SU-DHL-6 (cell line): ENCODE data around the gene KLK11.

Source experiments
- H2AFZ ChIP-seq: fragments of 200-600 bp; sonication (generic); 2 replicates; pipeline ENCODE4 v1.6.1; 2014; ENCODE audit warnings: low read depth, mild to moderate bottlenecking, moderate library complexity, mixed read lengths, antibody characterized with exemption, low read length; ENCODE audit not compliant: severe bottlenecking
- H3F3A ChIP-seq: fragments of 200-600 bp; shearing (Covaris generic); 2 replicates; pipeline ENCODE4 v1.6.0; 2016; ENCODE audit warnings: antibody characterized with exemption, mild to moderate bottlenecking; ENCODE audit not compliant: insufficient read depth
- H3K27ac ChIP-seq: fragments of 200-600 bp; sonication (generic); 2 replicates; pipeline ENCODE4 v1.5.1; 2016; ENCODE audit warnings: low read depth, mild to moderate bottlenecking, low read length, moderate library complexity, mixed read lengths
- H3K27me3 ChIP-seq: fragments of 200-600 bp; sonication (generic), shearing (Covaris generic); 2 replicates; pipeline ENCODE4 v1.6.0; 2014; ENCODE audit warnings: mild to moderate bottlenecking, low read length
- H3K36me3 ChIP-seq: fragments of 200-600 bp; sonication (generic); 2 replicates; pipeline ENCODE4 v1.6.1; 2014; ENCODE audit warnings: mild to moderate bottlenecking, low read length, mixed read lengths
- H3K4me2 ChIP-seq: fragments of 300-600, 200-600 bp; shearing (Covaris generic), sonication (generic); 2 replicates; pipeline ENCODE4 v1.6.0; 2014; ENCODE audit warnings: low read length, low read depth, mild to moderate bottlenecking; ENCODE audit not compliant: poor library complexity, severe bottlenecking
- H3K4me3 ChIP-seq: fragments of 200-600 bp; sonication (generic); 2 replicates; pipeline ENCODE4 v1.5.1; 2014; ENCODE audit warnings: antibody characterized with exemption, low read length, mild to moderate bottlenecking, mixed read lengths; ENCODE audit not compliant: insufficient read depth, poor library complexity, severe bottlenecking
- H3K79me2 ChIP-seq: fragments of 200-600 bp; sonication (generic); 2 replicates; pipeline ENCODE4 v1.6.1; 2014; ENCODE audit warnings: mild to moderate bottlenecking, low read length, moderate library complexity; ENCODE audit not compliant: insufficient read depth
- H3K9ac ChIP-seq: fragments of 200-600 bp; sonication (generic); 2 replicates; pipeline ENCODE4 v1.7.0; 2014; ENCODE audit warnings: mild to moderate bottlenecking, low read length
- H3K9me2 ChIP-seq: fragments of 200-600 bp; sonication (generic); replicated peaks from 2 replicates; pipeline ENCODE4 v1.6.1; 2014; ENCODE audit warnings: low read length; ENCODE audit not compliant: insufficient read depth
- H3K9me3 ChIP-seq: fragments of 200-600 bp; sonication (generic); 2 replicates; pipeline ENCODE4 v1.6.1; 2014; ENCODE audit warnings: low read length, mixed read lengths; ENCODE audit not compliant: insufficient read depth
- H4K20me1 ChIP-seq: fragments of 200-600 bp; sonication (generic); 2 replicates; pipeline ENCODE4 v1.6.1; 2014; ENCODE audit warnings: low read depth, mild to moderate bottlenecking, antibody characterized with exemption, low read length, moderate library complexity, mixed read lengths
- CTCF ChIP-seq: fragments of 200-600 bp; sonication (generic); IDR thresholded peaks from one replicate; pipeline ENCODE4 v1.5.1; 2017; ENCODE audit warnings: antibody characterized with exemption, mild to moderate bottlenecking, low read length, moderate library complexity; ENCODE audit not compliant: insufficient read depth, poor library complexity, severe bottlenecking
- EZH2phosphoT487 ChIP-seq: fragments of 200-600 bp; sonication (generic), shearing (Covaris generic); conservative IDR thresholded peaks from 2 replicates; pipeline ENCODE4 v1.6.1; 2018; ENCODE audit warnings: mild to moderate bottlenecking, antibody characterized with exemption, low read length, moderate library complexity, mixed read lengths

KLK11 gene

GRCh38 chr19:51070334-51071094 is 44.1 kb upstream of the KLK11 start:
- no peak overlapping the region for H3K9ac ChIP-seq
- H3K4me2 ChIP-seq: no peak overlapping the region
- TF ChIP-seq CTCF: no peak
- no peak overlapping the region for H3K4me3 ChIP-seq
- no peaks in the 10 kb centered on the region for H3K27me3 ChIP-seq
- H3K79me2 ChIP-seq: no peaks in the 10 kb centered on the region
- no peaks in the 10 kb centered on the region for H3K9me2 ChIP-seq
- no peaks in the 10 kb centered on the region for H3K9me3 ChIP-seq
- H3K36me3 ChIP-seq: no peaks in the 10 kb centered on the region
- no peaks in the 10 kb centered on the region for H4K20me1 ChIP-seq
- no peak overlapping the region for H2AFZ ChIP-seq
- no peak overlapping the region for H3K27ac ChIP-seq
- H3F3A ChIP-seq: no peaks in the 10 kb centered on the region

GRCh38 chr19:51066393-51067186 is 40.2 kb upstream of the KLK11 start:
- Histone ChIP-seq H3K9me2 (no peaks in the 10 kb centered on the region), H3K4me2 (no peak overlapping the region), H3K27ac (no peak overlapping the region), H2AFZ (no peak overlapping the region), H4K20me1 (no peaks in the 10 kb centered on the region), H3K4me3 (no peak overlapping the region), H3K79me2 (no peaks in the 10 kb centered on the region), H3K36me3 (no peaks in the 10 kb centered on the region), H3K27me3 (no peaks in the 10 kb centered on the region), H3K9ac (no peak overlapping the region), H3K9me3 (no peaks in the 10 kb centered on the region), H3F3A (no peaks in the 10 kb centered on the region)
- TF ChIP-seq EZH2phosphoT487 (no peak), CTCF (no peak)

GRCh38 chr19:51065221-51065960 is 39.0 kb upstream of the KLK11 start:
- Histone ChIP-seq H3K4me2 (no peak overlapping the region), H2AFZ (no peak overlapping the region), H3K9me2 (no peaks in the 10 kb centered on the region), H3K9me3 (no peaks in the 10 kb centered on the region), H3K27ac (no peak overlapping the region), H4K20me1 (no peaks in the 10 kb centered on the region), H3F3A (no peaks in the 10 kb centered on the region), H3K27me3 (no peaks in the 10 kb centered on the region), H3K4me3 (no peak overlapping the region), H3K36me3 (no peaks in the 10 kb centered on the region), H3K9ac (no peak overlapping the region), H3K79me2 (no peaks in the 10 kb centered on the region)
- TF ChIP-seq CTCF: no peak
- TF ChIP-seq EZH2phosphoT487: no peak
